Bronchial epithelial cell (primary cell): ENCODE data around the gene PPP1R2. TPM values are rescaled to one million over a fixed set of nuclear protein-coding genes. Genes with fewer than 3 reads are reported as not detected.
"Not testable (repeated sequence)": the region's sequence is repeated elsewhere in the genome, so short reads cannot be mapped to it uniquely, and the experiment has no call there.

Source experiments
- DNase-seq: peaks from one replicate; pipeline ENCODE4 v3.0.0-alpha.2; 2010; ENCODE audit warnings: low read depth
- FAIRE-seq: peaks from 2 replicates; lab custom pipeline; 2011; peaks lifted over from hg19 to GRCh38; lab: Jason Lieb, UNC
- H3K27me3 ChIP-seq: 2 replicates; pipeline ENCODE4 v1.5.1; 2011; ENCODE audit warnings: low read length; ENCODE audit not compliant: control insufficient read depth, insufficient read depth
- H3K36me3 ChIP-seq: 2 replicates; pipeline ENCODE4 v1.5.1; 2011; ENCODE audit warnings: low read length; ENCODE audit not compliant: control insufficient read depth, insufficient read depth
- H3K4me3 ChIP-seq: 2 replicates; pipeline ENCODE4 v1.5.1; 2011; ENCODE audit warnings: mild to moderate bottlenecking, low read depth, low read length, control low read depth
- CTCF ChIP-seq: IDR thresholded peaks from 2 replicates; pipeline ENCODE4 v1.5.1; 2011; ENCODE audit warnings: mild to moderate bottlenecking, moderate library complexity, low read length, control low read depth, inconsistent platforms; ENCODE audit not compliant: insufficient read depth, severe bottlenecking
- total RNA-seq: library from RNA; depleted of rRNA; stranded (reverse); fragments of >200 nt; gene quantifications from 2 replicates; pipeline ENCODE4 v1.2.1, GENCODE V29; 2014

PPP1R2 gene
- total RNA-seq, 1 donor from 2014 or later, result 57.9 TPM

- Histone ChIP-seq H3K27me3 (no peaks in the 10 kb centered on the region), H3K36me3 (no peaks in the 10 kb centered on the region), H3K4me3 (no peak overlapping the region)
- peak; percentile 29 for TF ChIP-seq CTCF
- no peak for FAIRE-seq
- DNase-seq, result peak; percentile 21
Observed at GRCh38 chr3:195522254-195523023, 20.7 kb downstream of the PPP1R2 start.

- no peak for TF ChIP-seq CTCF
- Histone ChIP-seq H3K4me3 (no peak overlapping the region), H3K36me3 (no peaks in the 10 kb centered on the region), H3K27me3 (no peaks in the 10 kb centered on the region)
- FAIRE-seq (no peak), DNase-seq (no peak)
Observed at GRCh38 chr3:195517030-195517429, 26.1 kb downstream of the PPP1R2 start.

- not testable (repeated sequence) for H3K36me3 ChIP-seq, H3K27me3 ChIP-seq, H3K4me3 ChIP-seq, DNase-seq, FAIRE-seq
Observed at GRCh38 chr3:195514610-195515235, 28.4 kb downstream of the PPP1R2 start.

- DNase-seq (no peak), FAIRE-seq (no peak)
- H3K27me3 ChIP-seq, result no peaks in the 10 kb centered on the region
- H3K36me3 ChIP-seq, result no peaks in the 10 kb centered on the region
- no peak for TF ChIP-seq CTCF
- H3K4me3 ChIP-seq, result no peak overlapping the region
Observed at GRCh38 chr3:195512798-195513345, 30.3 kb downstream of the PPP1R2 start.

GRCh38 chr3:195511136-195511535 lies 32.0 kb downstream of the PPP1R2 start:
- no peak for DNase-seq
- H3K27me3 ChIP-seq, result no peaks in the 10 kb centered on the region
- no peak for FAIRE-seq
- TF ChIP-seq CTCF, result no peak
- no peak overlapping the region for H3K4me3 ChIP-seq
- H3K36me3 ChIP-seq, result no peaks in the 10 kb centered on the region

GRCh38 chr3:195508185-195508584 lies 34.9 kb downstream of the PPP1R2 start:
- Histone ChIP-seq H3K4me3 (no peak overlapping the region), H3K27me3 (no peaks in the 10 kb centered on the region), H3K36me3 (no peaks in the 10 kb centered on the region)
- no peak for FAIRE-seq
- TF ChIP-seq CTCF, result no peak
- no peak for DNase-seq
